HEK293 (cell line): ENCODE measurements around the gene CCSER1.

Experiments used
- CTCF ChIA-PET: fragments of 350-600 bp; formaldehyde crosslinking; extraction: SDS; loops from one replicate; lab custom pipeline; 2021; ENCODE audit warnings: antibody characterized with exemption; lab: Yijun Ruan, JAX
- POLR2A ChIA-PET: fragments of 300-600 bp; formaldehyde crosslinking; extraction: SDS; loops from one replicate; lab custom pipeline; 2020; ENCODE audit warnings: antibody characterized with exemption, inconsistent platforms; lab: Yijun Ruan, JAX
- H3K27ac ChIP-seq: fragments of 200-500 bp; sonication (Bioruptor generic); 2 replicates; pipeline ENCODE4 v1.5.1; 2014; ENCODE audit warnings: low read depth, low read length, control low read depth, inconsistent platforms; ENCODE audit errors: extremely low read depth
- H3K36me3 ChIP-seq, 2 experiments: fragments of 200-500 bp in 1 of 2; sonication (Bioruptor generic) in 1 of 2; 1 replicate in 1 of 2; 2 replicates in 1 of 2; pipeline ENCODE4 v1.5.1; 2014 to 2017; ENCODE audit warnings: inconsistent platforms in 2 of 2, low read length in 2 of 2; ENCODE audit not compliant: control insufficient read depth in 2 of 2, insufficient read depth in 1 of 2
- H3K4me1 ChIP-seq: fragments of 200-500 bp; sonication (Bioruptor generic); 2 replicates; pipeline ENCODE4 v1.5.1; 2014; ENCODE audit warnings: mild to moderate bottlenecking, low read length, inconsistent platforms; ENCODE audit not compliant: control insufficient read depth, insufficient read depth
- H3K4me3 ChIP-seq: 2 replicates; pipeline ENCODE4 v1.5.1; 2011; ENCODE audit warnings: low read depth, mild to moderate bottlenecking, control low read depth, low read length, moderate library complexity
- H3K9me3 ChIP-seq: fragments of 200-500 bp; sonication (Bioruptor generic); 2 replicates; pipeline ENCODE4 v1.5.1; 2014; ENCODE audit warnings: low read depth, low read length, inconsistent platforms; ENCODE audit not compliant: control insufficient read depth, insufficient read depth
- EGR2 ChIP-seq: fragments of 450-650 bp; formaldehyde crosslinking; IDR thresholded peaks from 2 replicates; pipeline ENCODE4 v1.5.1; 2016; ENCODE audit warnings: low read depth, missing biosample characterization, missing genetic modification characterization
- KLF8 ChIP-seq: fragments of 450-650 bp; formaldehyde crosslinking; IDR thresholded peaks from 2 replicates; pipeline ENCODE4 v1.5.1; 2016; ENCODE audit warnings: missing biosample characterization, missing genetic modification characterization
- KLF9 ChIP-seq: fragments of 450-650 bp; formaldehyde crosslinking; IDR thresholded peaks from 2 replicates; pipeline ENCODE4 v1.5.1; 2016; ENCODE audit warnings: missing biosample characterization, missing genetic modification characterization, low read depth
- MZF1 ChIP-seq: fragments of 450-650 bp; formaldehyde crosslinking; IDR thresholded peaks from 2 replicates; pipeline ENCODE4 v1.5.1; 2017; ENCODE audit warnings: missing biosample characterization, missing genetic modification characterization, borderline replicate concordance
- PRDM10 ChIP-seq: fragments of 450-650 bp; formaldehyde crosslinking; IDR thresholded peaks from 2 replicates; pipeline ENCODE4 v1.5.1; 2016; ENCODE audit warnings: missing biosample characterization, missing genetic modification characterization
- SP2 ChIP-seq: fragments of 450-650 bp; formaldehyde crosslinking; IDR thresholded peaks from 2 replicates; pipeline ENCODE4 v1.5.1; 2016; ENCODE audit warnings: missing biosample characterization, missing genetic modification characterization
- WT1 ChIP-seq: fragments of 450-650 bp; formaldehyde crosslinking; IDR thresholded peaks from 2 replicates; pipeline ENCODE4 v1.5.1; 2016; ENCODE audit warnings: missing biosample characterization, missing genetic modification characterization
- ZFHX2 ChIP-seq: fragments of 450-650 bp; formaldehyde crosslinking; conservative IDR thresholded peaks from 2 replicates; pipeline ENCODE4 v1.5.1; 2016; ENCODE audit warnings: missing biosample characterization, missing genetic modification characterization
- ZNF18 ChIP-seq: fragments of 450-650 bp; formaldehyde crosslinking; IDR thresholded peaks from 2 replicates; pipeline ENCODE4 v1.5.1; 2016; ENCODE audit warnings: missing biosample characterization, missing genetic modification characterization
- ZNF211 ChIP-seq: fragments of 450-650 bp; formaldehyde crosslinking; IDR thresholded peaks from 2 replicates; pipeline ENCODE4 v1.5.1; 2016; ENCODE audit warnings: low read depth, missing biosample characterization, missing genetic modification characterization
- ZNF514 ChIP-seq: fragments of 450-650 bp; formaldehyde crosslinking; IDR thresholded peaks from 2 replicates; pipeline ENCODE4 v1.5.1; 2016; ENCODE audit warnings: missing biosample characterization, missing genetic modification characterization
- ZNF518A ChIP-seq: fragments of 450-650 bp; formaldehyde crosslinking; conservative IDR thresholded peaks from 2 replicates; pipeline ENCODE4 v1.5.1; 2016; ENCODE audit warnings: low read depth, missing biosample characterization, missing genetic modification characterization
- ZNF571 ChIP-seq: fragments of 450-650 bp; formaldehyde crosslinking; IDR thresholded peaks from 2 replicates; pipeline ENCODE4 v1.5.0; 2017; ENCODE audit warnings: missing biosample characterization, missing genetic modification characterization
- ZNF600 ChIP-seq: fragments of 450-650 bp; formaldehyde crosslinking; IDR thresholded peaks from 2 replicates; pipeline ENCODE4 v1.5.1; 2016; ENCODE audit warnings: missing biosample characterization, missing genetic modification characterization
- ZNF629 ChIP-seq: fragments of 450-650 bp; formaldehyde crosslinking; IDR thresholded peaks from 2 replicates; pipeline ENCODE4 v1.5.1; 2017; ENCODE audit warnings: missing biosample characterization, missing genetic modification characterization
- ZNF658 ChIP-seq: fragments of 450-650 bp; formaldehyde crosslinking; IDR thresholded peaks from 2 replicates; pipeline ENCODE4; 2016; ENCODE audit warnings: missing biosample characterization, missing genetic modification characterization
- ZNF692 ChIP-seq: fragments of 450-650 bp; formaldehyde crosslinking; IDR thresholded peaks from 2 replicates; pipeline ENCODE4 v1.5.1; 2016; ENCODE audit warnings: missing biosample characterization, missing genetic modification characterization
- ZSCAN23 ChIP-seq: fragments of 450-650 bp; formaldehyde crosslinking; IDR thresholded peaks from 2 replicates; pipeline ENCODE4 v1.5.1; 2016; ENCODE audit warnings: missing biosample characterization, missing genetic modification characterization

Gene CCSER1

GRCh38 chr4:90127223-90127705 lies at the start of gene CCSER1 (continued):
- TF ChIP-seq ZNF571, result no peak
- TF ChIP-seq ZFHX2 (tag by site-specific recombination), result peak; percentile 53
- 0 out of 2 replicates have a peak, but pooled peaks have one; percentile 19 for TF ChIP-seq ZNF629 (tag by site-specific recombination)
- 0 out of 2 replicates have a peak, but pooled peaks have one; percentile 54 for TF ChIP-seq KLF8 (tag by site-specific recombination)
- peak; percentile 33; the same call in 1 of the 2 replicates for TF ChIP-seq WT1 (tag by site-specific recombination)
- no peak for TF ChIP-seq ZSCAN23
- TF ChIP-seq SP2 (tag by site-specific recombination), result peak; percentile 76
- TF ChIP-seq PRDM10 (tag by site-specific recombination), result peak; percentile 77
- TF ChIP-seq ZNF692 (tag by site-specific recombination), result 0 out of 2 replicates have a peak, but pooled peaks have one; percentile 50
- TF ChIP-seq ZNF518A (tag by site-specific recombination), result 0 out of 2 replicates have a peak, but pooled peaks have one; percentile 16
- peak; percentile 82; the same call in 1 of the 2 replicates for TF ChIP-seq MZF1
- peak; percentile 72 for TF ChIP-seq ZNF600 (tag by site-specific recombination)
- no peak for TF ChIP-seq ZNF514 (tag by site-specific recombination)

- H3K4me3 ChIP-seq, result no peak overlapping the region
- TF ChIP-seq KLF9 (tag by site-specific recombination) (no peak), ZNF211 (no peak), ZNF18 (tag by site-specific recombination) (no peak), EGR2 (no peak), ZNF658 (no peak)
- no peak overlapping the region for H3K27ac ChIP-seq
- H3K4me1 ChIP-seq, result 0 out of 2 replicates have a peak, but pooled peaks cover 2% of the 10 kb centered on the region
- H3K9me3 ChIP-seq, result no peaks in the 10 kb centered on the region
- CTCF ChIA-PET, result no interaction called here
- POLR2A ChIA-PET, result no interaction called here
- H3K36me3 ChIP-seq, result no peaks in the 10 kb centered on the region
Observed at GRCh38 chr4:90078440-90078839, 48.8 kb upstream of the CCSER1 start.
